Trophoblast cell (in vitro differentiated cells and primary cell): ENCODE results near the gene HYOU1.
A peak's percentile ranks its signal among the peaks of the same experiment; 100 is the strongest.

ENCODE experiments used
- DNase-seq, 2 donors: peaks; one replicate each; pipeline ENCODE4 v3.0.0-alpha.2; 2016
- H2AFZ ChIP-seq: 2 replicates; pipeline ENCODE4 v1.6.1; 2013; ENCODE audit warnings: low read length, moderate library complexity, mild to moderate bottlenecking; ENCODE audit not compliant: insufficient read depth, poor library complexity
- H2AK5ac ChIP-seq: 2 replicates; pipeline ENCODE4 v1.6.1; 2013; ENCODE audit warnings: mild to moderate bottlenecking, low read length
- H2BK120ac ChIP-seq: 2 replicates; pipeline ENCODE4 v1.6.1; 2013; ENCODE audit warnings: low read length, mild to moderate bottlenecking, moderate library complexity; ENCODE audit not compliant: insufficient read depth, poor library complexity
- H2BK12ac ChIP-seq: 2 replicates; pipeline ENCODE4 v1.6.1; 2013; ENCODE audit warnings: mild to moderate bottlenecking, low read length, moderate library complexity
- H2BK5ac ChIP-seq: 2 replicates; pipeline ENCODE4 v1.6.1; 2013; ENCODE audit warnings: low read length, low read depth, moderate library complexity, mild to moderate bottlenecking; ENCODE audit not compliant: poor library complexity
- H3K14ac ChIP-seq: 2 replicates; pipeline ENCODE4 v1.6.1; 2013; ENCODE audit warnings: mild to moderate bottlenecking, low read length
- H3K18ac ChIP-seq: 2 replicates; pipeline ENCODE4 v1.6.1; 2013; ENCODE audit warnings: mild to moderate bottlenecking, low read length
- H3K23ac ChIP-seq: 2 replicates; pipeline ENCODE4 v1.6.1; 2013; ENCODE audit warnings: low read length
- H3K27ac ChIP-seq: 2 replicates; pipeline ENCODE4 v1.5.1; 2013; ENCODE audit warnings: low read depth, mild to moderate bottlenecking, inconsistent platforms, low read length, moderate library complexity
- H3K27me3 ChIP-seq: 2 replicates; pipeline ENCODE4 v1.6.1; 2013; ENCODE audit warnings: inconsistent platforms, mild to moderate bottlenecking, low read length, moderate library complexity; ENCODE audit not compliant: insufficient read depth
- H3K36me3 ChIP-seq, 2 experiments: 1 replicate in 1 of 2; 2 replicates in 1 of 2; pipeline ENCODE4 v1.6.1; 2013; ENCODE audit warnings: low read length in 2 of 2, mild to moderate bottlenecking in 2 of 2, moderate library complexity in 1 of 2; ENCODE audit not compliant: insufficient read depth in 2 of 2, control insufficient read depth in 1 of 2
- H3K4ac ChIP-seq: 2 replicates; pipeline ENCODE4 v1.6.1; 2013; ENCODE audit warnings: low read depth, mild to moderate bottlenecking, low read length, moderate library complexity
- H3K4me1 ChIP-seq, 2 experiments: 1 replicate in 1 of 2; 2 replicates in 1 of 2; pipeline ENCODE4 v1.6.1; 2013; ENCODE audit warnings: low read length in 2 of 2, mild to moderate bottlenecking in 2 of 2, moderate library complexity in 1 of 2; ENCODE audit not compliant: insufficient read depth in 2 of 2, control insufficient read depth in 1 of 2
- H3K4me2 ChIP-seq: 2 replicates; pipeline ENCODE4 v1.6.1; 2013; ENCODE audit warnings: inconsistent platforms, mild to moderate bottlenecking, low read length, moderate library complexity
- H3K4me3 ChIP-seq: 2 replicates; pipeline ENCODE4 v1.5.1; 2013; ENCODE audit warnings: mild to moderate bottlenecking, low read depth, low read length, inconsistent platforms
- H3K79me1 ChIP-seq: one replicate; pipeline ENCODE4 v1.6.1; 2013; ENCODE audit warnings: low read length
- H3K79me2 ChIP-seq: 2 replicates; pipeline ENCODE4 v1.6.1; 2013; ENCODE audit warnings: low read length, mild to moderate bottlenecking; ENCODE audit not compliant: control insufficient read depth, insufficient read depth, poor library complexity
- H3K9ac ChIP-seq: 2 replicates; pipeline ENCODE4 v1.6.1; 2013; ENCODE audit warnings: mild to moderate bottlenecking, low read length
- H3K9me3 ChIP-seq: 2 replicates; pipeline ENCODE4 v1.6.1; 2013; ENCODE audit warnings: low read depth, mild to moderate bottlenecking, control low read depth, inconsistent platforms, low read length; ENCODE audit not compliant: insufficient read depth
- H4K12ac ChIP-seq: 2 replicates; pipeline ENCODE4 v1.6.1; 2013; ENCODE audit warnings: low read depth, mild to moderate bottlenecking, low read length, moderate library complexity
- H4K8ac ChIP-seq: 2 replicates; pipeline ENCODE4 v1.6.1; 2013; ENCODE audit warnings: low read depth, mild to moderate bottlenecking, low read length, moderate library complexity
- H4K91ac ChIP-seq: one replicate; pipeline ENCODE4 v1.6.1; 2013; ENCODE audit warnings: low read depth, mild to moderate bottlenecking, low read length, moderate library complexity
- WGBS: extraction: QIAGEN DNeasy Blood & Tissue Kit; methylation state at CpG from one replicate; pipeline ENCODE4 v1.1.7; 2013; ENCODE audit warnings: missing lambda C conversion rate; ENCODE audit not compliant: insufficient read length, insufficient coverage; ENCODE audit errors: extremely low coverage; 5-methylcytosine and 5-hydroxymethylcytosine counted together

Gene HYOU1

GRCh38 chr11:119029340-119030028 is 27.5 kb downstream of the HYOU1 start:
- WGBS = no CpG with 5 or more reads among the region's 10 CpGs
- H2BK5ac ChIP-seq = no peak overlapping the region
- H3K18ac ChIP-seq = peak overlapping the region; percentile 4
- H3K9me3 ChIP-seq = peaks cover 2% of the 10 kb centered on the region
- H4K91ac ChIP-seq = no peak overlapping the region
- H2AK5ac ChIP-seq = peak overlapping the region; percentile 54
- H2BK12ac ChIP-seq = no peak overlapping the region
- no peak overlapping the region for H4K8ac ChIP-seq
- no peaks in the 10 kb centered on the region for H3K27me3 ChIP-seq
- peaks cover 22 to 34% of the 10 kb centered on the region in 2 experiments for H3K36me3 ChIP-seq
- peak overlapping the region; percentile 71 for H3K4me2 ChIP-seq
- peaks cover 32 to 40% of the 10 kb centered on the region in 2 experiments for H3K4me1 ChIP-seq
- H3K27ac ChIP-seq = no peak overlapping the region
- H3K4me3 ChIP-seq = no peak overlapping the region
- H4K12ac ChIP-seq = peak overlapping the region; percentile 14
- H2AFZ ChIP-seq = no peak overlapping the region
- peaks cover 5% of the 10 kb centered on the region for H3K79me1 ChIP-seq
- peaks cover 10% of the 10 kb centered on the region for H3K79me2 ChIP-seq
- no peak for DNase-seq
- H2BK120ac ChIP-seq = peak overlapping the region; percentile 20
- no peak overlapping the region for H3K14ac ChIP-seq
- H3K23ac ChIP-seq = no peak overlapping the region
- H3K9ac ChIP-seq = peak overlapping the region; percentile 34
- peak overlapping the region; percentile 61 for H3K4ac ChIP-seq

GRCh38 chr11:119029069-119029339 is 28.0 kb downstream of the HYOU1 start:
- H4K91ac ChIP-seq = peak overlapping the region; percentile 8
- H3K4me1 ChIP-seq = peaks cover 32 to 43% of the 10 kb centered on the region in 2 experiments
- no peak overlapping the region for H3K9ac ChIP-seq
- H4K8ac ChIP-seq = no peak overlapping the region
- peak overlapping the region; percentile 1 for H2AK5ac ChIP-seq
- peaks cover 2% of the 10 kb centered on the region for H3K9me3 ChIP-seq
- no peak overlapping the region for H4K12ac ChIP-seq
- H3K79me2 ChIP-seq = peaks cover 10% of the 10 kb centered on the region
- no peak overlapping the region for H3K27ac ChIP-seq
- peak overlapping the region; percentile 20 for H3K4me2 ChIP-seq
- H3K14ac ChIP-seq = no peak overlapping the region
- no peak overlapping the region for H3K4ac ChIP-seq
- no peak overlapping the region for H3K23ac ChIP-seq
- H3K18ac ChIP-seq = peak overlapping the region; percentile 4
- no peak overlapping the region for H2BK5ac ChIP-seq
- peaks cover 22 to 34% of the 10 kb centered on the region in 2 experiments for H3K36me3 ChIP-seq
- no peak overlapping the region for H2BK12ac ChIP-seq
- WGBS = no CpG with 5 or more reads among the region's 1 CpG
- H3K27me3 ChIP-seq = no peaks in the 10 kb centered on the region
- H3K79me1 ChIP-seq = peaks cover 5% of the 10 kb centered on the region
- no peak overlapping the region for H2BK120ac ChIP-seq
- H3K4me3 ChIP-seq = no peak overlapping the region
- no peak overlapping the region for H2AFZ ChIP-seq
- no peak for DNase-seq

GRCh38 chr11:119028346-119029068 is 28.5 kb downstream of the HYOU1 start:
- Histone ChIP-seq H4K91ac (peak overlapping the region; percentile 8), H3K9ac (no peak overlapping the region), H4K8ac (no peak overlapping the region), H3K27ac (no peak overlapping the region), H3K18ac (no peak overlapping the region), H2AK5ac (no peak overlapping the region), H4K12ac (no peak overlapping the region), H3K36me3 (peaks cover 22 to 35% of the 10 kb centered on the region in 2 experiments), H3K4me3 (no peak overlapping the region), H3K23ac (no peak overlapping the region), H2BK12ac (no peak overlapping the region), H3K14ac (no peak overlapping the region), H3K4me1 (peaks cover 32 to 45% of the 10 kb centered on the region in 2 experiments), H2AFZ (no peak overlapping the region), H2BK120ac (no peak overlapping the region), H2BK5ac (no peak overlapping the region), H3K79me1 (peaks cover 5% of the 10 kb centered on the region), H3K9me3 (peaks cover 2% of the 10 kb centered on the region), H3K79me2 (peaks cover 10% of the 10 kb centered on the region), H3K4ac (no peak overlapping the region), H3K27me3 (no peaks in the 10 kb centered on the region), H3K4me2 (peak overlapping the region; percentile 20)
- no peak for DNase-seq
- WGBS = no CpG with 5 or more reads among the region's 9 CpGs

- no peak overlapping the region for H4K8ac ChIP-seq
- no CpG with 5 or more reads among the region's 9 CpGs for WGBS
- H3K23ac ChIP-seq = no peak overlapping the region
- no peak overlapping the region for H3K4ac ChIP-seq
- H3K4me3 ChIP-seq = no peak overlapping the region
- peaks cover 26 to 40% of the 10 kb centered on the region in 2 experiments for H3K36me3 ChIP-seq
- no peak overlapping the region for H2BK12ac ChIP-seq
- H3K4me2 ChIP-seq = no peak overlapping the region
- peaks cover 5% of the 10 kb centered on the region for H3K79me1 ChIP-seq
- H3K4me1 ChIP-seq = peaks cover 32 to 45% of the 10 kb centered on the region in 2 experiments
- no peak overlapping the region for H2BK5ac ChIP-seq
- H3K14ac ChIP-seq = no peak overlapping the region
- no peak overlapping the region for H2AFZ ChIP-seq
- DNase-seq = no peak
- H2BK120ac ChIP-seq = no peak overlapping the region
- no peak overlapping the region for H3K18ac ChIP-seq
- no peak overlapping the region for H3K27ac ChIP-seq
- peaks cover 10% of the 10 kb centered on the region for H3K79me2 ChIP-seq
- H2AK5ac ChIP-seq = no peak overlapping the region
- H4K91ac ChIP-seq = no peak overlapping the region
- peaks cover 2% of the 10 kb centered on the region for H3K9me3 ChIP-seq
- H3K27me3 ChIP-seq = no peaks in the 10 kb centered on the region
- no peak overlapping the region for H4K12ac ChIP-seq
- H3K9ac ChIP-seq = no peak overlapping the region
Measured at GRCh38 chr11:119027561-119028345, 29.3 kb downstream of the HYOU1 start.
